Epithelial cell of prostate (primary cell): ENCODE data around the gene GPC5.
"Not testable (repeated sequence)": the region's sequence is repeated elsewhere in the genome, so short reads cannot be mapped to it uniquely, and the experiment has no call there.

Experiments used
- DNase-seq: peaks from one replicate; pipeline ENCODE4 v3.0.0-alpha.2; 2011; ENCODE audit warnings: low read depth, low spot score
- H3K27ac ChIP-seq: fragments of 450-650 bp; 2 replicates; pipeline ENCODE4 v1.5.1; 2017; ENCODE audit warnings: mild to moderate bottlenecking

GPC5 gene

DNA sequence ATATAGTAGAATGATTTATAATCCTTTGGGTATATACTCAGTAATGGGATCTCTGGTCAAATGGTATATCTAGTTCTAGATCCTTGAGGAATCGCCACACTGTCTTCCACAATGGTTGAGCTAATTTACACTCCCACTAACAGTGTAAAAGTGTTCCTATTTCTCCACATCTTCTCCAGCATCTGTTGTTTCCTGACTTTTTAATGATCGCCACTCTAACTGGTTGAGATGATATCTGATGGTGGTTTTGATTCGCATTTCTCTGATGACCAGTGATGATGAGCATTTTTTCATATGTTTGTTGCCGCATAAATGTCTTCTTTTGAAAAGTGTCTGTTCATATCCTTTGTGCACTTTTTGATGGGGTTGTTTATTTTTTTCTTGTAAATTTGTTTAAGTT is 1140.7 kb downstream of the GPC5 start:
- H3K27ac ChIP-seq, DNase-seq: not testable (repeated sequence)

- H3K27ac ChIP-seq, result no peak overlapping the region
- DNase-seq, result peak; percentile 1
Measured at GRCh38 chr13:92547266-92547665, 1148.8 kb downstream of the GPC5 start.

DNA sequence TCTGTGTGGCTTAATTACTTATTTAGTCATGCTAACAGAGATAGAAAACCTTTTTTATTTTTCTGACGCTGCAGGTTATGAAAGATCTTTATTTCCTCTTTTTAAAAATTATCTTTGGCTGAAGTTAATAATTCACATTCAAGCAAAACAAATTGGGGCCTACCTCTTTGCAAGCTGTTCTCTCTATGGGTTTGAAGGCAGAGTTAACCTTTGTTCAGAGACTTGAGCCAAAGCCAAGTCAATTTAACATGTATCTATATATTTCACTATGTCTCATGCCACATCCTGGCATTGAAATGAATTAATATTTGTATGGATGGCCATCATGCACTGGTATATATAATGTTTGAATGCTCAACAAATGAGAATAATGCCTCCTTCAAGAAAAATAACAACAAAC is 1150.9 kb downstream of the GPC5 start:
- DNase-seq, result no peak
- H3K27ac ChIP-seq, result no peak overlapping the region

- no peak overlapping the region for H3K27ac ChIP-seq
- DNase-seq, result no peak
Measured at GRCh38 chr13:92553470-92554114, 1155.2 kb downstream of the GPC5 start.

GRCh38 chr13:92560883-92561282 is 1162.5 kb downstream of the GPC5 start:
- H3K27ac ChIP-seq, result no peak overlapping the region
- no peak for DNase-seq

DNA sequence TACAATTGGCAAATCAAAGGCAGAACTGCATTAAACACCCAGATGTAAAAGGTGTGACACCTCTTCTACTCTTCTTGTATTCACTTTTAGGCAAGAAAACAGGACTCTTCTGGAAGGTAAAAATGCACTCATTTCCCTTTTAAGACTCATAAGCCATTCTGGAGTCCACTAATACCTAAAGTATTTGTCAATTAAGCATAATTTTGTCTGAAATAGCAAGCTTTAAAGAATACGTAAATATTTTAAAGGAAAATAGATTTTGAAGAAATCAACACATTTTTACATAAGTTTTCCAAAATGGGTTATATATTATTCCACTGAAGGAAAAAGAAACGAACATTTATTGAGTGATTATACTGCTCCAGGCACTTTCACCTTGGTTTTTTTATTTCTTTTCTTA is 1166.5 kb downstream of the GPC5 start:
- no peak for DNase-seq
- H3K27ac ChIP-seq, result no peak overlapping the region

DNA sequence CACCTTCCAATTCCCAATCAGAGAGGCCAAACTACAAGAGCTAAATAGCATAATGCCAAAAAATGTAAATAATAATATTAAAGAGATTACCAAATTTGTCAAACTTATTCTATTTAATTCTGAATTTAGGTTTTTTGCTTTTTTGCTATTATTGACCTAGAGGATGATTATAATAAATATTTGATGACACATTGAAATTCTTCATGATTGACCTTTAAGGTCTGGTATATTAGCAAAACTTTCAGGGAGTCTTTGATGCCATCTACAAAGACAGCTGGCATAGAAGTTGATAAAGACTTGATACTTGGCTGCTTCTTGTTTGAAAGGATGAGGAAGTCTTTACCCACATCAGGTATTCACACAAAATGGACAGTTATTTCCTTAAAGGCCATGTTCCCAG is 1168.3 kb downstream of the GPC5 start:
- no peak overlapping the region for H3K27ac ChIP-seq
- DNase-seq, result no peak

GRCh38 chr13:92572190-92572589 is 1173.8 kb downstream of the GPC5 start:
- no peak overlapping the region for H3K27ac ChIP-seq
- DNase-seq, result no peak

DNA sequence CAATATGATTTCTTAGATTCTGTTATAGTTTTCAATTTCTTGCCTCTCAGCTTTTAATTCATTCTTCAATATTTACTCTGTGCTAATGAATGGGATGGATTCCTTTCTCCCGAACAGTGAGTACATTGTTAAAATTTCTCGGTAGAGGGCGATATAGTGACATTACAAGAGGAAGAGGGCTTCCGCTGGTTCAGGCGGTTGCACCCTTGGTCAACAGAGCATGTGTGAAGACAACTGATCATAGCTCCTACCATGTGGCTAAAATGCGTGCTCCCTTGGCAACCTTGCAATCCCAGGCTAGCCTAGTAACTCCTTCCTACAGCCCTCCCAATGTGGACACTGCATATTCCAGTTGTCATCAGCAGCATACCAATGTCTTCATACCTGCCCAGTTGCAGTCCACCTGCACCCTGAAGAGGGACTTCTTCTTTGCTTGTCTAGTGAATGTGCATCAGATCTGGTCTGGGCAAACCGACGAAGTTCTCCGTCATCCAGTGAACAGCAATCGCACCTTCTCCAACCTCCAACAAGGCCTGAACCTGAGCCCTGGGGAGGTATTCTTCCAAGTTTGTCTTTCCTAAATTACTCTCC is 1175.1 kb downstream of the GPC5 start:
- no peak overlapping the region for H3K27ac ChIP-seq
- no peak for DNase-seq

GRCh38 chr13:92574499-92574898 is 1176.1 kb downstream of the GPC5 start:
- DNase-seq, result no peak

DNA sequence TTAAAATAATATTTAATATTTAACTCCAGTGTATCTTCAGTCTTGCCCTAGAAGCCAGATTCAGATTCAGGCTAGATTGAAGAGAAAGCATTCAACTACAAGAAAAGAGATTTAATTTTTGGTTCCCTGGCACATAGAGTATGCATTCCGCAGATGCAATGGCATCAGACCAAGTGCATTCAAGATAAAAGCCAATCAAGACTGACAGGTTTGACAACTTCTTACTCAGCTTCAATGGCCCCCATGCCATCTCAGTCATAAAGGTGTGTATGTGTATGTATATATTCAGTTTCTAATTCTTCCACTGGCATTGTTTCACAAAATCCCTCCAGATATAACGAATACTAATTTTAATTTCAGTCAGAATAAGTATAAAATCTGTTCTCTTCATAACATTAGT is 1177.4 kb downstream of the GPC5 start:
- no peak for DNase-seq
- no peak overlapping the region for H3K27ac ChIP-seq

More at GRCh38 chr13:92574499-92574898, 1176.1 kb downstream of the GPC5 start:
- H3K27ac ChIP-seq, result no peak overlapping the region

- no peak for DNase-seq
- no peak overlapping the region for H3K27ac ChIP-seq
Measured at GRCh38 chr13:92578358-92578757, 1179.9 kb downstream of the GPC5 start.

GRCh38 chr13:92589955-92590354 is 1191.5 kb downstream of the GPC5 start:
- H3K27ac ChIP-seq, result no peak overlapping the region
- no peak for DNase-seq

- no peak overlapping the region for H3K27ac ChIP-seq
- DNase-seq, result no peak
Measured at GRCh38 chr13:92590503-92590908, 1192.1 kb downstream of the GPC5 start.

DNA sequence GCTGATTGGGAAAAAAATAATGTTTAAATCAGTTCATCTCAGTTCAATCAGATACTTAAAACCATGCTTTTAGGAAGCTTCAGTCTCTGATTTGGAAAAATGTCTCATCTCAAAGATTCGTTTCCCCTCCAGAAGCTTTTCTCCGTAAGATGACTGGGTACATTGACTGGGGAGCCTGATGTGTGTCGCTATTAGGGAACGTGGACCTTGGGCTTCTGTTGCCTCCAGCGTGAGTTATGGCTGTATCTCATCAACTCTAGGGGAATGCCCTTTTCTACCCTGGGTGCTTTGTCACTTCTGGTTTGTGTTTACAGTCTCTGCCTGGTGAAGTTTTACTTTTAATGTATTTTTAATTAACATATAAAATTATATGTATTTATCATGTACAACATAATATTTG is 1192.7 kb downstream of the GPC5 start:
- H3K27ac ChIP-seq, result no peak overlapping the region
- no peak for DNase-seq

GRCh38 chr13:92592757-92593156 is 1194.3 kb downstream of the GPC5 start:
- no peak overlapping the region for H3K27ac ChIP-seq
- DNase-seq, result no peak

GRCh38 chr13:92602560-92602959 is 1204.1 kb downstream of the GPC5 start:
- no peak for DNase-seq
- no peak overlapping the region for H3K27ac ChIP-seq

- DNase-seq, result no peak
- no peak overlapping the region for H3K27ac ChIP-seq
Measured at GRCh38 chr13:92609376-92609775, 1211.0 kb downstream of the GPC5 start.

DNA sequence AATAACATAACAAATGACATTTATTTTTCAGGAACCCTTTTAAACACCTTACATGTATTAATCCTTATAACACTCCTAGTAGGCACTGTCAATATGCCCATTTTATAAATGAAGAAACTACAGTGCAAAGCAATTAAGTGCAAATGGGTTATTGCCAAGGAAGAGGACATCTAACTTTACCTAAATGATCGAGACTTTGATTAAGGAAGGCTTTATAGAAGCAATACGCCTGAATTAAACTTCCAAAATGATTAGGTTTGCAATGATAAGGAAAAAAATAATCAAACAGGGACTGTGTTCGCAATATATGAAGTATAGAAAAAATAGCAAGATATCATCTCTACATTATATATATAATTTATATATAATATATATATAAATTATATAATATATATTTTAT is 1214.5 kb downstream of the GPC5 start:
- H3K27ac ChIP-seq, result no peak overlapping the region
- DNase-seq, result no peak

GRCh38 chr13:92613921-92614320 is 1215.5 kb downstream of the GPC5 start:
- no peak overlapping the region for H3K27ac ChIP-seq
- no peak for DNase-seq

GRCh38 chr13:92621985-92622384 is 1223.6 kb downstream of the GPC5 start:
- DNase-seq, result no peak
- H3K27ac ChIP-seq, result no peak overlapping the region

DNA sequence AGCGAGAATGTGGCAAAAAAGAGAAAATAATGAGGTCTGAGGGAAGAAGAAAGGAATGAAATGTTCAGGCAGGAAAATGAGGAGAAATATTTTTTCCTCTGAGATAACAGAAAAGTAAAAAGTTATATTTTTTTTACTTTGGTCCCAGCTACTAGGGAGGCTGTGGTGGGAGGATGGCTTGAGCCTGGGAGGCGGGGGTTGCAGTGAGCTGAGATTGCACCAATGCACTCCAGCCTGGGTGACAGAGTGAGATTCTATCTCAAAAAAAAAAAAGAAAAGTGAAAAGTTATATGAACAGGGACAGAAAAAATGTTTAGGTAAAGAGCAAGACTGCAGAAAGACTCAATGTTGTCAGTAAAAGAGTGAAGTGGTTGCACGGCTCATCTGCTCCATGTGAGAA is 1224.5 kb downstream of the GPC5 start:
- no peak overlapping the region for H3K27ac ChIP-seq
- no peak for DNase-seq
